HG03342 (cell line): Measurements from ENCODE around the gene GALNT18.

Source experiments
- ATAC-seq: cut with Tn5 transposase; IDR thresholded peaks from one replicate; pipeline ENCODE4 v1.9.1; 2021; ENCODE audit warnings: mild to moderate bottlenecking, moderate library complexity; ENCODE audit not compliant: unreplicated experiment

The GALNT18 gene

GRCh38 chr11:11320825-11321224, 301.0 kb downstream of the GALNT18 start:
- ATAC-seq = no peak

GRCh38 chr11:11318961-11319360, 302.8 kb downstream of the GALNT18 start:
- ATAC-seq = no peak

GRCh38 chr11:11318461-11318860, 303.3 kb downstream of the GALNT18 start:
- ATAC-seq = no peak

GRCh38 chr11:11316651-11317230, 305.1 kb downstream of the GALNT18 start:
- no peak for ATAC-seq

- no peak for ATAC-seq
Observed at GRCh38 chr11:11313902-11314692, 307.7 kb downstream of the GALNT18 start.

GRCh38 chr11:11313426-11313825, 308.4 kb downstream of the GALNT18 start:
- ATAC-seq = no peak

- ATAC-seq = no peak
Observed at GRCh38 chr11:11312738-11313137, 309.1 kb downstream of the GALNT18 start.

GRCh38 chr11:11311169-11311568, 310.6 kb downstream of the GALNT18 start:
- ATAC-seq = no peak

- ATAC-seq = no peak
Observed at GRCh38 chr11:11309906-11310305, 311.9 kb downstream of the GALNT18 start.

- ATAC-seq = no peak
Observed at GRCh38 chr11:11308249-11308648, 313.6 kb downstream of the GALNT18 start.

GRCh38 chr11:11306855-11307254, 314.9 kb downstream of the GALNT18 start:
- no peak for ATAC-seq

- no peak for ATAC-seq
Observed at GRCh38 chr11:11304550-11304949, 317.3 kb downstream of the GALNT18 start.

- ATAC-seq = no peak
Observed at GRCh38 chr11:11302565-11302964, 319.2 kb downstream of the GALNT18 start.

GRCh38 chr11:11301212-11301611, 320.6 kb downstream of the GALNT18 start:
- ATAC-seq = no peak

- no peak for ATAC-seq
Observed at GRCh38 chr11:11297578-11297977, 324.2 kb downstream of the GALNT18 start.

- no peak for ATAC-seq
Observed at GRCh38 chr11:11296434-11296833, 325.4 kb downstream of the GALNT18 start.

GRCh38 chr11:11294551-11294855, 327.3 kb downstream of the GALNT18 start:
- no peak for ATAC-seq

- no peak for ATAC-seq
Observed at GRCh38 chr11:11293798-11294550, 327.8 kb downstream of the GALNT18 start.

- no peak for ATAC-seq
Observed at GRCh38 chr11:11292839-11293238, 329.0 kb downstream of the GALNT18 start.

GRCh38 chr11:11291041-11292015, 330.5 kb downstream of the GALNT18 start:
- no peak for ATAC-seq

- no peak for ATAC-seq
Observed at GRCh38 chr11:11290354-11290753, 331.5 kb downstream of the GALNT18 start.
